Measurements from ENCODE around the gene KLF2.

The KLF2 gene

GRCh38 chr19:16363133-16363851 is 38.7 kb downstream of the KLF2 start:
- Histone ChIP-seq H3K9me3 (no peaks in the 10 kb centered on the region), H3K27me3 (no peaks in the 10 kb centered on the region), H3K4me1 (peaks cover 0 to 8% (median 0%) of the 10 kb centered on the region in 4 donors), H3K36me3 (peaks cover 0 to 15% (median 5%) of the 10 kb centered on the region in 3 donors), H3K27ac (no peak overlapping the region), H3K4me3 (no peak overlapping the region)
- TF ChIP-seq, protein P1, sequence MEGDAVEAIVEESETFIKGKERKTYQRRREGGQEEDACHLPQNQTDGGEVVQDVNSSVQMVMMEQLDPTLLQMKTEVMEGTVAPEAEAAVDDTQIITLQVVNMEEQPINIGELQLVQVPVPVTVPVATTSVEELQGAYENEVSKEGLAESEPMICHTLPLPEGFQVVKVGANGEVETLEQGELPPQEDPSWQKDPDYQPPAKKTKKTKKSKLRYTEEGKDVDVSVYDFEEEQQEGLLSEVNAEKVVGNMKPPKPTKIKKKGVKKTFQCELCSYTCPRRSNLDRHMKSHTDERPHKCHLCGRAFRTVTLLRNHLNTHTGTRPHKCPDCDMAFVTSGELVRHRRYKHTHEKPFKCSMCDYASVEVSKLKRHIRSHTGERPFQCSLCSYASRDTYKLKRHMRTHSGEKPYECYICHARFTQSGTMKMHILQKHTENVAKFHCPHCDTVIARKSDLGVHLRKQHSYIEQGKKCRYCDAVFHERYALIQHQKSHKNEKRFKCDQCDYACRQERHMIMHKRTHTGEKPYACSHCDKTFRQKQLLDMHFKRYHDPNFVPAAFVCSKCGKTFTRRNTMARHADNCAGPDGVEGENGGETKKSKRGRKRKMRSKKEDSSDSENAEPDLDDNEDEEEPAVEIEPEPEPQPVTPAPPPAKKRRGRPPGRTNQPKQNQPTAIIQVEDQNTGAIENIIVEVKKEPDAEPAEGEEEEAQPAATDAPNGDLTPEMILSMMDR (IDR thresholded peaks at IDR 0.05), result no peak
- intact Hi-C loops (cut with DNase I; ENCODE audit: low total_unique reads), result no loop called here
- no peak for DNase-seq

- Histone ChIP-seq H3K36me3 (peaks cover 0 to 14% (median 5%) of the 10 kb centered on the region in 3 donors), H3K4me3 (no peak overlapping the region), H3K4me1 (peaks cover 0 to 8% (median 0%) of the 10 kb centered on the region in 4 donors), H3K27ac (no peak overlapping the region), H3K27me3 (no peaks in the 10 kb centered on the region), H3K9me3 (no peaks in the 10 kb centered on the region)
- DNase-seq, result no peak
- TF ChIP-seq, protein P1 (IDR thresholded peaks at IDR 0.05), result no peak
- intact Hi-C loops (cut with DNase I; ENCODE audit: low total_unique reads), result no loop called here
Observed at GRCh38 chr19:16363852-16364230, 39.2 kb downstream of the KLF2 start.

DNA sequence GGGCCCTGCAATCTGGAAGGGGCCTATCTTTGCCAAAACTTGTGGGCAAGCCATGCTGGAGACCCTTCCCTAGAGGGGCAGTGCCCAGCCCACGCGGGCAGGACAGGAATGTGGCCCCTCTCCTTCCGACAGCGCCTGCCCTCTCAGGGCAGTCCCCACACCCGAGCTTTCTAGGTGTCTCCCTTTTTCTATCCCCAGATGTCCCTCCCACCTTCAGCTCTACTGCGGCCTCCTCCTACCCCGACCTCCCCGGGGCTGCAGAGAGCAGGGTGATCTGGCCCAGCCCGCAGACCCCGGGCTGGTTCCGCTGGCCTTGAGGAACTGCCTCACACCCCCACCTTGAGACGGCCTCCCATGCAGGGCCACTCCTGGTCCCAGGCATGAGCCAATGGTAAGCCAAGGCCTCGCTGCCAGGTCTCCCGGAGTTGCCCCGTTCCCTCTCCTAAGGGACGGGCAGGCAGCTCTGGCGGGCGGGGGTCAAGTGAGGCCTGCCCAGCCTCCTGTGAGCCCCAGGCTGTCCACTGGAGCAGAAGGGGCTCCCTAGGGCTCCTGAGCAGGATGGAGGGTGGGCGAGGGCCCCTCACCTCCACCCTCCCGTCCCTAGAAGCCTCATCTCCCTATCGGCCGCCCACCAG is 39.7 kb downstream of the KLF2 start:
- Histone ChIP-seq H3K4me3 (no peak overlapping the region), H3K4me1 (peaks cover 0 to 8% (median 0%) of the 10 kb centered on the region in 4 donors), H3K36me3 (peaks cover 0 to 14% (median 5%) of the 10 kb centered on the region in 3 donors), H3K9me3 (no peaks in the 10 kb centered on the region), H3K27me3 (no peaks in the 10 kb centered on the region), H3K27ac (no peak overlapping the region)
- no peak for DNase-seq
- TF ChIP-seq, protein P1 (IDR thresholded peaks at IDR 0.05), result no peak
- intact Hi-C loops (cut with DNase I; ENCODE audit: low total_unique reads), result no loop called here

DNA sequence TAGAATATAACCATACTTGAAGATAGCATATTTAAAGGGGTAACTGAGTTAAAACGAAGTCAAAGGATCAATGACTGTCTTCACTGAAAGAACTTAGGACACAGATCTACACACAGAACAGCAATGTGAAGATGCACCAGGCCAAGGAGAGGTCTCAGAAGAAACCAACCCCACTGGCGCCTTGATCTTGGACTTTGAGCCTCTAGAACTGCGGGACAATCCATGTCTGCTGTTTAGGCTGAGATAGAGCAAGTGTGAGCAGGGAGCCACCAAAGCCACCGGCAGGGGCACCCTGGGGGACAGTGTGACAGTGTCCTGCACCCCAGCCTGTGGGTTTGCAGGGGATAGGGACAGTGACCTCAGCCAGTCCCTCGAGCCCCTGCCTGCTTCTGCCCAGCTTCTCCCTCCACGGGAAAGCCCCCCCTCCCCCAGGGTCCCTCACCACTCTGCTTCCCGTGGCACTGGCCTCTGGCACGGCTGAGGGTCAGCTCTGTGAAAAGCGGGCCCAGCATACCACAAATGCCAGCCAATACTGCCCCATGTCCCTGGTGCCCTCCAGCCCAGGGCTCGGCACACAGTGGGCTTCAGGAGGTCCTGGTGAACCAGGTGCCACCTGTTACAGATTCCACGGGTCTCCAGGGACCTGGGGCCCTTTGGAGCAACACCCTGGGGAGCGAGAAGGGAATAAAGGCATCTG is 40.8 kb downstream of the KLF2 start:
- TF ChIP-seq, protein P1 (IDR thresholded peaks at IDR 0.05), result no peak
- no peak overlapping the region for H3K4me3 ChIP-seq
- H3K36me3 ChIP-seq, result peaks cover 0 to 14% (median 5%) of the 10 kb centered on the region in 3 donors
- intact Hi-C loops (cut with DNase I; ENCODE audit: low total_unique reads), result loop anchor here (5.0 kb wide), 1 partner anchor 1832 kb away; no protein-coding TSS in a partner anchor
- no peak overlapping the region for H3K27ac ChIP-seq
- DNase-seq, result no peak
- H3K9me3 ChIP-seq, result no peaks in the 10 kb centered on the region
- H3K27me3 ChIP-seq, result no peaks in the 10 kb centered on the region
- H3K4me1 ChIP-seq, result peaks cover 0 to 8% (median 0%) of the 10 kb centered on the region in 4 donors

- H3K36me3 ChIP-seq, result peaks cover 0 to 17% (median 7%) of the 10 kb centered on the region in 3 donors
- no peaks in the 10 kb centered on the region for H3K27me3 ChIP-seq
- H3K9me3 ChIP-seq, result no peaks in the 10 kb centered on the region
- no peak overlapping the region for H3K4me3 ChIP-seq
- TF ChIP-seq, protein P1 (IDR thresholded peaks at IDR 0.05), result no peak
- intact Hi-C loops (cut with DNase I; ENCODE audit: low total_unique reads), result loop anchor here (5.0 kb wide), 1 partner anchor 1831 kb away; no protein-coding TSS in a partner anchor
- peaks cover 0 to 8% (median 0%) of the 10 kb centered on the region in 4 donors for H3K4me1 ChIP-seq
- no peak for DNase-seq
- H3K27ac ChIP-seq, result no peak overlapping the region
Observed at GRCh38 chr19:16366056-16366432, 41.4 kb downstream of the KLF2 start.

Data from tibial artery (tissue), 4 donors.